Measurements from ENCODE around the gene CIAO2A. TPM values are rescaled to one million over a fixed set of nuclear protein-coding genes. Genes with fewer than 3 reads are reported as not detected.
A peak's percentile ranks its signal among the peaks of the same experiment; 100 is the strongest.

The CIAO2A gene
- total RNA-seq, 1 experiment from 2014 or later = 38.7 TPM

GRCh38 chr15:64029633-64030032, 64.0 kb downstream of the CIAO2A start:
- no peak for TF ChIP-seq CTCF (IDR thresholded peaks at IDR 0.05; ENCODE audit: unreplicated experiment)
- Mint-ChIP-seq H3K9me3 (ENCODE audit: unreplicated experiment) (no peaks in the 10 kb centered on the region), H3K4me3 (ENCODE audit: unreplicated experiment) (no peak overlapping the region), H3K4me1 (ENCODE audit: insufficient read depth, unreplicated experiment) (peaks cover 17% of the 10 kb centered on the region), H3K27ac (ENCODE audit: low read depth, unreplicated experiment) (no peak overlapping the region), H3K36me3 (ENCODE audit: insufficient read depth, unreplicated experiment) (no peaks in the 10 kb centered on the region), H3K27me3 (ENCODE audit: insufficient read depth, unreplicated experiment) (no peaks in the 10 kb centered on the region)
- ChIA-PET POLR2A (interaction anchor here (0.8 to 1.1 kb wide), 2 partner anchors 10 to 20 kb away, joined by 3 read pairs; no protein-coding TSS in a partner anchor), CTCF (interaction anchor here (0.5 to 1.1 kb wide), 5 partner anchors 17 to 1446 kb away, joined by 3 to 5 read pairs (median 3); partner anchors contain the start of gene DAPK2)
- intact Hi-C loops (cut with micrococcal nuclease) = no loop called here
- DNase-seq (ENCODE audit: unreplicated experiment) = no peak
- no TSS peak for BruUV-seq (replicated peaks)

GRCh38 chr15:64029110-64029509, 64.5 kb downstream of the CIAO2A start:
- CTCF ChIA-PET = interaction anchor here (0.6 to 1.1 kb wide), 4 partner anchors 17 to 85 kb away, joined by 3 to 5 read pairs (median 4); partner anchors contain the start of gene DAPK2
- no peak for DNase-seq (ENCODE audit: unreplicated experiment)
- Mint-ChIP-seq H3K36me3 (ENCODE audit: insufficient read depth, unreplicated experiment) (no peaks in the 10 kb centered on the region), H3K27me3 (ENCODE audit: insufficient read depth, unreplicated experiment) (no peaks in the 10 kb centered on the region), H3K9me3 (ENCODE audit: unreplicated experiment) (no peaks in the 10 kb centered on the region), H3K27ac (ENCODE audit: low read depth, unreplicated experiment) (no peak overlapping the region), H3K4me3 (ENCODE audit: unreplicated experiment) (no peak overlapping the region), H3K4me1 (ENCODE audit: insufficient read depth, unreplicated experiment) (peaks cover 17% of the 10 kb centered on the region)
- POLR2A ChIA-PET = interaction anchor here (0.8 to 1.1 kb wide), 2 partner anchors 11 to 20 kb away, joined by 3 read pairs; no protein-coding TSS in a partner anchor
- intact Hi-C loops (cut with micrococcal nuclease) = no loop called here
- BruUV-seq (replicated peaks) = no TSS peak
- TF ChIP-seq CTCF (IDR thresholded peaks at IDR 0.05; ENCODE audit: unreplicated experiment) = no peak

GRCh38 chr15:64026591-64026990, 67.0 kb downstream of the CIAO2A start:
- H3K36me3 Mint-ChIP-seq (ENCODE audit: insufficient read depth, unreplicated experiment) = no peaks in the 10 kb centered on the region
- peaks cover 4% of the 10 kb centered on the region for H3K9me3 Mint-ChIP-seq (ENCODE audit: unreplicated experiment)
- peak overlapping the region; percentile 57 for H3K27ac Mint-ChIP-seq (ENCODE audit: low read depth, unreplicated experiment)
- DNase-seq (ENCODE audit: unreplicated experiment) = no peak
- BruUV-seq (replicated peaks) = no TSS peak
- POLR2A ChIA-PET = interaction anchor here (1.2 kb wide), 1 partner anchor 67 kb away, joined by 4 read pairs; the partner anchor contains the start of gene CIAO2A
- H3K4me1 Mint-ChIP-seq (ENCODE audit: insufficient read depth, unreplicated experiment) = peaks cover 25% of the 10 kb centered on the region
- TF ChIP-seq CTCF (IDR thresholded peaks at IDR 0.05; ENCODE audit: unreplicated experiment) = no peak
- intact Hi-C loops (cut with micrococcal nuclease) = no loop called here
- no peak overlapping the region for H3K4me3 Mint-ChIP-seq (ENCODE audit: unreplicated experiment)
- CTCF ChIA-PET = interaction anchor here (1.1 to 2.4 kb wide), 4 partner anchors 19 to 81 kb away, joined by 3 to 13 read pairs (median 5); no protein-coding TSS in a partner anchor
- H3K27me3 Mint-ChIP-seq (ENCODE audit: insufficient read depth, unreplicated experiment) = no peaks in the 10 kb centered on the region

GRCh38 chr15:64024172-64025050, 69.2 kb downstream of the CIAO2A start:
- DNase-seq (ENCODE audit: unreplicated experiment) = peak; percentile 41
- TF ChIP-seq CTCF (IDR thresholded peaks at IDR 0.05; ENCODE audit: unreplicated experiment) = no peak
- H3K27me3 Mint-ChIP-seq (ENCODE audit: insufficient read depth, unreplicated experiment) = no peaks in the 10 kb centered on the region

More at GRCh38 chr15:64024172-64025050, 69.2 kb downstream of the CIAO2A start:
- CTCF ChIA-PET = interaction anchor here (0.5 to 2.4 kb wide), 6 partner anchors 13 to 79 kb away, joined by 3 to 13 read pairs (median 4); no protein-coding TSS in a partner anchor
- Mint-ChIP-seq H3K4me1 (ENCODE audit: insufficient read depth, unreplicated experiment) (peaks cover 25% of the 10 kb centered on the region), H3K27ac (ENCODE audit: low read depth, unreplicated experiment) (no peak overlapping the region), H3K4me3 (ENCODE audit: unreplicated experiment) (no peak overlapping the region), H3K9me3 (ENCODE audit: unreplicated experiment) (peaks cover 11% of the 10 kb centered on the region), H3K36me3 (ENCODE audit: insufficient read depth, unreplicated experiment) (no peaks in the 10 kb centered on the region)
- intact Hi-C loops (cut with micrococcal nuclease) = no loop called here
- no TSS peak for BruUV-seq (replicated peaks)
- POLR2A ChIA-PET = interaction anchor here (0.9 to 1.2 kb wide), 3 partner anchors 11 to 17 kb away, joined by 4 read pairs; no protein-coding TSS in a partner anchor
